ENCODE measurements around the gene RPE65.
"Not testable (repeated sequence)": the region's sequence is repeated elsewhere in the genome, so short reads cannot be mapped to it uniquely, and the experiment has no call there.

RPE65 gene

GRCh38 chr1:68448365-68448764, 1.4 kb downstream of the RPE65 start:
- no peak for DNase-seq

- no peak for DNase-seq
Observed at GRCh38 chr1:68445709-68446108, 4.0 kb downstream of the RPE65 start.

GRCh38 chr1:68442822-68443556, 6.8 kb downstream of the RPE65 start:
- peak; percentile 41 for DNase-seq

- DNase-seq, result no peak
Observed at GRCh38 chr1:68442006-68442405, 7.7 kb downstream of the RPE65 start.

GRCh38 chr1:68438310-68438709, 11.4 kb downstream of the RPE65 start:
- no peak for DNase-seq

- DNase-seq, result no peak
Observed at GRCh38 chr1:68433395-68433794, 16.4 kb downstream of the RPE65 start.

GRCh38 chr1:68431076-68431475, 18.7 kb downstream of the RPE65 start:
- DNase-seq, result no peak

- no peak for DNase-seq
Observed at GRCh38 chr1:68429233-68429808, 20.4 kb downstream of the RPE65 start.

- no peak for DNase-seq
Observed at GRCh38 chr1:68426594-68426993, 23.2 kb downstream of the RPE65 start.

- DNase-seq, result no peak
Observed at GRCh38 chr1:68421350-68421749, 28.4 kb downstream of the RPE65 start.

GRCh38 chr1:68409426-68409825, 40.3 kb downstream of the RPE65 start:
- DNase-seq, result no peak

GRCh38 chr1:68401506-68401905, 48.2 kb downstream of the RPE65 start:
- DNase-seq, result no peak

- DNase-seq, result not testable (repeated sequence)
Observed at GRCh38 chr1:68395575-68395974, 54.2 kb downstream of the RPE65 start.

GRCh38 chr1:68392474-68392873, 57.3 kb downstream of the RPE65 start:
- DNase-seq, result not testable (repeated sequence)

GRCh38 chr1:68385798-68386524, 63.8 kb downstream of the RPE65 start:
- DNase-seq, result not testable (repeated sequence)

GRCh38 chr1:68384872-68385411, 64.8 kb downstream of the RPE65 start:
- no peak for DNase-seq

- no peak for DNase-seq
Observed at GRCh38 chr1:68384321-68384813, 65.4 kb downstream of the RPE65 start.

GRCh38 chr1:68383092-68383491, 66.7 kb downstream of the RPE65 start:
- no peak for DNase-seq

GRCh38 chr1:68379085-68379478, 70.7 kb downstream of the RPE65 start:
- DNase-seq, result no peak
